Lower lobe of right lung (tissue), 2 donors: ENCODE measurements around the gene NEDD9. TPM values are rescaled to one million over a fixed set of nuclear protein-coding genes. Genes with fewer than 3 reads are reported as not detected.

ENCODE experiments used
- ATAC-seq, 2 donors: fragments of 200-7000 bp; cut with Tn5 transposase; one replicate each; pipeline ENCODE4 v1.9.1; 2020 to 2022; ENCODE audit warnings: mild to moderate bottlenecking in 2 of 2, moderate library complexity in 2 of 2
- DNase-seq: peaks from one replicate; pipeline ENCODE4 v3.0.0-alpha.2; 2020
- H3K27ac ChIP-seq: fragments of 200-600 bp; one replicate; pipeline ENCODE4 v1.8.0; 2022
- H3K27me3 ChIP-seq: fragments of 200-600 bp; one replicate; pipeline ENCODE4 v1.8.0; 2022; ENCODE audit warnings: low read depth
- H3K36me3 ChIP-seq: fragments of 200-600 bp; one replicate; pipeline ENCODE4 v1.8.0; 2022; ENCODE audit warnings: mild to moderate bottlenecking
- H3K4me1 ChIP-seq: fragments of 200-600 bp; one replicate; pipeline ENCODE4 v1.8.0; 2022
- H3K4me3 ChIP-seq: fragments of 200-600 bp; one replicate; pipeline ENCODE4 v1.8.0; 2022; ENCODE audit warnings: mild to moderate bottlenecking
- H3K9me3 ChIP-seq: fragments of 200-600 bp; one replicate; pipeline ENCODE4 v1.8.0; 2022
- intact Hi-C: fragments of 100-400 bp; cut with DNase I; formaldehyde crosslinking; loops from one replicate; pipeline ENCODE4 v1.11.0; 2022
- total RNA-seq: library from RNA; stranded (reverse); fragmentation: NEBNext Ultra II Directional; extraction: Animal tissue kit (Norgen Biotek cat#: 25700); gene quantifications from one replicate; pipeline ENCODE4 v1.2.1, GENCODE V29; 2021
- TF ChIP-seq, protein P1 (sequence below): fragments of 200-600 bp; IDR thresholded peaks from one replicate; pipeline ENCODE4 v1.8.0; 2022; ENCODE audit warnings: antibody characterized with exemption, mild to moderate bottlenecking
- donor health status: DM: no; HTN: yes; CAD: no; lungs with severe emphysema.

The NEDD9 gene
- total RNA-seq, 1 donor from 2014 or later: 127 TPM

DNA sequence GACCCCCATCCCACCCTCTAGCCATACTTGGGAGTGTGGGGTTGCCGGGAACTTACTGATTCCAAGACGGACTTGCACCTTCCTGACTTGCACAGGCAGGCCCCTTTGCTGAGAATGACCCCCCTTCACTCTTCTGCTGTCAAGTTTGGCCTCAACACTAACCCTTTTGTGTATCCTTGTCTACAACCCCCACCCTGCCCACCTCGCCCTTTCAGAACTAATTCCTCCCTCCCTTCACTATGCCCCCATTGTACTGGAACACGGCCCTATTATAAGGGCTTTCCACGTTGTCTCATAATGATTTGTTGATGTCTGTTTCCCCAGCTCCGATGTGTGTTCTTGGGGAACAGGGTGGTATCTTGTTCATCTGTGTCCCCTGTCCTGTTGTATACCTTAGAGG is 4.4 kb upstream of the NEDD9 start:
- no peak for DNase-seq
- Histone ChIP-seq H3K9me3 (no peaks in the 10 kb centered on the region), H3K27me3 (no peaks in the 10 kb centered on the region), H3K4me1 (peaks cover 45% of the 10 kb centered on the region), H3K36me3 (no peaks in the 10 kb centered on the region), H3K27ac (peak overlapping the region; percentile 61), H3K4me3 (no peak overlapping the region)
- TF ChIP-seq, protein P1, sequence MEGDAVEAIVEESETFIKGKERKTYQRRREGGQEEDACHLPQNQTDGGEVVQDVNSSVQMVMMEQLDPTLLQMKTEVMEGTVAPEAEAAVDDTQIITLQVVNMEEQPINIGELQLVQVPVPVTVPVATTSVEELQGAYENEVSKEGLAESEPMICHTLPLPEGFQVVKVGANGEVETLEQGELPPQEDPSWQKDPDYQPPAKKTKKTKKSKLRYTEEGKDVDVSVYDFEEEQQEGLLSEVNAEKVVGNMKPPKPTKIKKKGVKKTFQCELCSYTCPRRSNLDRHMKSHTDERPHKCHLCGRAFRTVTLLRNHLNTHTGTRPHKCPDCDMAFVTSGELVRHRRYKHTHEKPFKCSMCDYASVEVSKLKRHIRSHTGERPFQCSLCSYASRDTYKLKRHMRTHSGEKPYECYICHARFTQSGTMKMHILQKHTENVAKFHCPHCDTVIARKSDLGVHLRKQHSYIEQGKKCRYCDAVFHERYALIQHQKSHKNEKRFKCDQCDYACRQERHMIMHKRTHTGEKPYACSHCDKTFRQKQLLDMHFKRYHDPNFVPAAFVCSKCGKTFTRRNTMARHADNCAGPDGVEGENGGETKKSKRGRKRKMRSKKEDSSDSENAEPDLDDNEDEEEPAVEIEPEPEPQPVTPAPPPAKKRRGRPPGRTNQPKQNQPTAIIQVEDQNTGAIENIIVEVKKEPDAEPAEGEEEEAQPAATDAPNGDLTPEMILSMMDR: no peak
- ATAC-seq: no peak
- intact Hi-C loops: no loop called here

DNA sequence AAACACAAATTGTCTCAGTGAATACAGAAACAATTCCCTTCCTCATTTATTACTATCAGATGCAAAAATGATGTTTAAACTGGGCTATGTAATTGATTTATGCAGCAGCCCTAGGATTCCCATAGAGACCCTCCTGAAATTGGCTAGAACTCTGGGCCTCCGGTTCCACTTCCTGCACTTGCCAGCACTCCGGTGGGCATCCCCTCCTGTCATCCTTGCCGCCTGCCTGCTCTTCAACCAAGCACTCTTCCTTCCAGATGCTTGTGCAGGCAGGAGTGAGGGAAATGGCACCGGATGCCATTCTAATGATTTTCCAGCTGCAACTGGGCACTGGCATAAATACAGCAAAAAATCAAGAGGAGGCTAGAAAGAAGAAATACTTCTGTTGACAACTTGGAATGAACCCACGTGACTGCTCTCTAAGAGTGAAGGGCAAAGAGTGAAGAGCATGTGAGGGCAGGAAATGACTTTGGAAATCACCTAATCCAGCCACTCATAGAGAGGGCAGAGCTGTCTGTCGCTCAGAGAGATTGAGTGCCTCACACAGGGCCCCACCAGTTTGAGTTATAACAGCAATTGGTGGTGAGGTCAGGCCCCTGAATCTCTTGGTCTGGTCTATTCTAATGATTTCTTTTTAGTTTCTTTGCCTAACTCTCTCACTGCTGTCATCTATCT is 3.7 kb upstream of the NEDD9 start:
- TF ChIP-seq, protein P1: no peak

DNA sequence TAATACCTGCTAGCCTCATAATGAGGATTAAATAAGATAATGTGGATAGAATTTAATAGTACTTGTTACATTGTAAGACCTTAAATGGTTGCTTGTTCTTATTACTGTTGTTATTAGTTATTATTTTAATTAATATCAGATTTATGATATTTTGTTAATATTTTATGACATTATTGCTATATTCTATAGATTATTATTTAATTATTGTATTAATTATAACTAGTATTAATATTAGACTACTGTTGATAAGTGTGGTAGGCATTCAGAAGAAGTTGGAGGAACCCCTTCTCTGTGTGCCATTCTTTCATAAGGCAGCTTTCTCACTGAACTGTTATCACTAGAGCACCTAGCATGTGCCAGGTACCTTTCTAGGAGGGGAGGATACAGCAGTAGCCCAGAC is 2.6 kb upstream of the NEDD9 start:
- Histone ChIP-seq H3K4me1 (peaks cover 44% of the 10 kb centered on the region), H3K27ac (peak overlapping the region; percentile 93), H3K36me3 (no peaks in the 10 kb centered on the region), H3K27me3 (no peaks in the 10 kb centered on the region), H3K4me3 (no peak overlapping the region), H3K9me3 (no peaks in the 10 kb centered on the region)
- intact Hi-C loops: no loop called here
- DNase-seq (no peak), ATAC-seq (no peak)
- TF ChIP-seq, protein P1: no peak

More for the DNA sequence above, 3.7 kb upstream of the NEDD9 start:
- ATAC-seq: peak; percentile 55 to 57
- no peak for DNase-seq
- peak overlapping the region; percentile 61 for H3K27ac ChIP-seq
- no peaks in the 10 kb centered on the region for H3K9me3 ChIP-seq
- no peak overlapping the region for H3K4me3 ChIP-seq
- peaks cover 44% of the 10 kb centered on the region for H3K4me1 ChIP-seq
- H3K36me3 ChIP-seq: no peaks in the 10 kb centered on the region
- intact Hi-C loops: no loop called here
- no peaks in the 10 kb centered on the region for H3K27me3 ChIP-seq

DNA sequence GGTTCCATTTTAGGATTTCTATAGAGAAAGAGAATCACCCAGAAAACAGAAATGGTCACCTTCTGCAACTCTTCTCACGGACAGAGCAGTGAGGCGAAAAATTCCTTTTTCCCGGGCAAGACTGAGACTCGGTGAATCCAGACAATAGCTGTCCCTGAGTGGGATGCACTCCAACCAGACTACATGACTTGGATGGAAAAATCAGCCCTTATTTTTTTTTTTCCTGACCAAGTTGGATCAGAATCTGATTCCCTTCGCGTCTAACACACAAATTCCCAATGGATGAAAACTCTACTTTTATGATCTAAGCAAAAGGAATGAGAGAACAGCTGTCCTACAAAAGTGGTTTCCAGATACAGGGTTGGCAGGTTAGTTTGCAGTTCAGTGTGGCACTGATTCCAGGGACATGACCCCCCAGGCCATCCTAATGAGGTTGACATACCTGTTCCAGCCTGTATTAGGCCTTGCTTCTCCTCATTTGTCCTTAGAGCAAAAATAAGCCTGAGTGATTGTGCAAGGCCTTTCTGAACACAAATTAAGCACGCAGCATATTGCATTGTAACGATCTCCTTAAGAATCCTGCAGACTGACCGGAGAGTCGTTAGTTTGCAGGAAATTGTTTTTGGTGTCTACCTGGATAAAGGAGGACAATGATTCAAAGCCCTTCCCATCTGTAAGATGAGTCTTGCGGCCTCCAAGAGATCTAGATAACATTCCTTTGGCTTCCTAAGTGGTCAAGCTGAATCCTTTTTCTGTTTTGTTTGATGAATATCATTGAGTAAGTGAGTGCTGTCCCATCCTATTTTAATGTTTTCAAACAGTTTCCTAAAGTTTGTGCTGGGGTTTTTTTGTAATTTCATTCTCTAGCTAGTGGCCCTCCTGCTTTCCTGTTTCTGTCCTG is 1.5 kb upstream of the NEDD9 start:
- no peaks in the 10 kb centered on the region for H3K9me3 ChIP-seq
- intact Hi-C loops: no loop called here
- H3K4me3 ChIP-seq: no peak overlapping the region
- TF ChIP-seq, protein P1: no peak
- H3K27ac ChIP-seq: peak overlapping the region; percentile 93
- no peak for ATAC-seq
- DNase-seq: no peak
- H3K4me1 ChIP-seq: peaks cover 48% of the 10 kb centered on the region
- H3K36me3 ChIP-seq: no peaks in the 10 kb centered on the region
- no peaks in the 10 kb centered on the region for H3K27me3 ChIP-seq

DNA sequence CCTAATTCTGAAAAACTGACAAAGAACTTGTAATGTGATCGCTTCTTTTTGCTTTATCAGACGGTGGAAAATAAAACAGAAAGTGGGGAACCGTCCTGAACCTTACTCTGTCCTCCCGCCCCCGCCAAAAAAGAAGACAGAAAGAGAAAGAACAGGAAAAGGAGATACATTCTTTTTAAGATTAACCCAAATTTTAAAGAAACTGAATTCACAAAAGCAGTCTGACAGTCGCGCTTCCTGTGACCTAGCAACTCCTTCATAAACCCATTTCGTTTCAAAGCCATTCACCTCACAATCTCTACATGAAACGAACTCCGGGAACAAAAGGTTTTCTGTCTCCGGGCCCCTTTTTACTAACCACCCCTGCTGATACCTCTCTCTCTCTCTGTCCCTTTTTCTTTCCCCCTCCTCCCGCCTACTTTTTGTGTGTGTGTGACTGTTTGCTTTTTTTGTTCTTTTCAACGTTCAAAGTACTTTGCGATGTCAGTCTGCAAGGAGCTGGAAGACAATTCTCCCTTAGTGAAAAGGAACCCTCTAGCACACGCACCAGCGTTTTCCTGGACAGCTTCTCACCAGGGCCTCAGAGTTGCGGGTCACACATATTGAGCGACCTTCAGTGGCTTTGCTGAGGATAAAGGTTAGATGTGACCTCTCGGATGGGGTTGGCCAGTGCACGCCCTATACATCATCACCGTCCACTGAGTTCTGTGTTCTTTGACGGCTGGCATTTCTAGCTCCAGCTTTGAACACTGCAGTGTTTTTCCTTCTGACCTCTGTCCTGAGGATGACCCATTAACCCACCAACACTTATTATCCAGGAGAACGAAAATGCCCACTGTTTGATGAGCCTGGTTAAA is 530 bp upstream of the NEDD9 start:
- ATAC-seq: peak; percentile 1 to 2
- H3K27me3 ChIP-seq: no peaks in the 10 kb centered on the region
- TF ChIP-seq, protein P1: no peak
- peaks cover 54% of the 10 kb centered on the region for H3K4me1 ChIP-seq
- peak overlapping the region; percentile 67 for H3K4me3 ChIP-seq
- no peaks in the 10 kb centered on the region for H3K36me3 ChIP-seq
- no peaks in the 10 kb centered on the region for H3K9me3 ChIP-seq
- intact Hi-C loops: no loop called here
- H3K27ac ChIP-seq: peak overlapping the region; percentile 93
- DNase-seq: no peak
